NAMALWA (cell line): ENCODE data around the gene FASN.
A peak's percentile ranks its signal among the peaks of the same experiment; 100 is the strongest.

Source experiments
- DNase-seq: peaks from one replicate; pipeline ENCODE4 v3.0.0-alpha.2; 2015; ENCODE audit warnings: low spot score

The FASN gene

DNA sequence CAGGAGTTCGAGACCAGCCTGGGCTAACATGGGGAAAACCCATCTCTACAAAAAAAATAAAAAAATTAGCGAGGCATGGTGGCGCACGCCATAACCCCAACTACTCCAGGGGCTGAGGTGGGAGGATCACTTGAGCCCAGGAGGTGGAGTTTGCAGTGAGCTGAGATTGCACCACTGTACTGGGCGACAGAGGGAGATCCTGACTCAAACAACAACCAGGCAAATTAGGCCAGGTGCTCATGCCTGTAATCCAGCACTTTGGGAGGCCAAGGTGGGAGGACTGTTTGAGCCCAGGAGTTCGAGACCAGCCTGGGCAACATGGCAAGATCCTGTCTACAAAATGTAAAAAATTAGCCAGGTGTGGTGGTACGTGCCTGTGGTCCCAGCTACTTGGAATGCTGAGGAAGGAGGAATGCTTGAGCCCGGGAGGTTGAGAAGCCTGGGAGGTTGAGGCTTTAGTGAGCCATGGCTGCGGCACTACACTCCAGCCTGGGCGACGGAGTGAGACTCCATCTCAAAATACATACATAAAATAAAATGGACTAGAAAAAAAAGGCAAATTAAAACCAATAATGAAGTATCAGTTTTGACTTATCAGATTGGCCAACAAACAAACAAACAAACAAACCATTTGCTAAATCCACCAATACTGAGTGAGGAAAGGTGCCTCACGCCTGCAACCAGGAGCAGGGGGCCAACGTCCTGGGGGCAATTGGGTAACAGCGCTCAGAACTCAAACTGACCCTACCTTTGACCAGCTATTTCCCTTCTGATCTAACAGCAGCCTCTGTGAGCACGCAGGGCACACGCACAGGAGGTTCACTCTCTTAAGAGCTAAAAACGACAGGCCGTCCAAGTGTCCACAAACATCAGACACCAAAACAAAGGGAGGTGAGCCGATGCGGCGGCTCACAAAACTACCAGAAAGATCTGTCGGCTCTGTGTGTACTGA lies 19.4 kb upstream of the FASN start:
- no peak for DNase-seq

DNA sequence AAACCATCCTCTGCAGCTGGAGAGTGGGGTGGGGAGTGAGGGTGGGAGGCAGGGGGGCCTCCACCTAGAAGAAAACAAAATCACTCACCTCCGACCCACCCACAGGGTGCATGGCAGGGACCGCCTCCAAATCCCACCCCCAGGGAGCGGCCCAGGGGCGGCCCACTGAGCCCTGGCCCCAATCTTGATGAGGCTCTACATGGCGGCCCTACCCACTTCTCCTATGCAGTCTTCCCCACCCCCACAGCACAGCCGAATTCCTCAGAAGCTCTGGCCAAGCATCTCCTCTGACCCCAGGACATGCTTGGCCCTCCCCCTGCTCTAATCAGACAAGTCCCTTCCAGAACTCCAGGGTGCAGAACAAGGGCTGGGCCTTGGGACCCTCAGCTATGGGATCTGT lies 18.2 kb upstream of the FASN start:
- no peak for DNase-seq

DNA sequence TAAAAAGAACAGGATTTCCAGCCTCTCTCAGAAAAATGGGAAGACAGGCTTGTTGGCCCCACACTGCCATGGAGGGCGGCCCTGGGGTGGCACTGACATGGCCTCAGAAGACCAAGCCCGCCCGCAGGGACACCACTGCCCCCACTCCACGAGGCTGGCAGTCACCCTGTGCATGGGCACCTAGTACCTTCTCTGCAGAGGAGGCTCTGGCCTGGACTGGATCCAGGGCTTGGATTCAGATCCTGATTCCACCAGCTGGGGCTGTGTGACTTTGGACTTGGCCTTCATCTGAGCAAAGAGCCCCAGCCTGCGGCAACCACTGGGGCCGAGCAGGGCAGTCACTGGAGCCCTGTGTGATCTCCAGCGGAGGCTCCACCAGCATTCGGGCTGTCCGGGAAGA lies 16.8 kb upstream of the FASN start:
- no peak for DNase-seq

DNA sequence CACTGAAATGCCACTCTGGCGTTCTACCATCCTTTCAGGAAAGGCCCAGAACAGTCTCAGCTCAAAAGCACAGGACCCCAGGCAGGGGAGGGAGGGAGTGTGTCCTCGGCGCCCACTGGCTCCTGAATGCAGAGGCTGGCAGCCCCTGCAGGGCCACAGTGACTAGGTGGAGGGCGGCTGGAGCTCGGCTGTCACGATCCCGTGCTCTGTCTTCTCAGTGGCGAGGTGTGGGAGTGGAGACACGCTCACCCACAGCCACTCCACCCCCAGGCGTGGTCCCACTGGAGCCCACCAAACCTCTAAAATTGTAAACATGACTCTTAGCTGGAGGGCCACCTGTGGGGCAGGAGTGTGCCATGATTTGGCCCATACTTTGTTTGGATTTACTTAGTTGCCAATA lies 16.4 kb upstream of the FASN start:
- no peak for DNase-seq

DNA sequence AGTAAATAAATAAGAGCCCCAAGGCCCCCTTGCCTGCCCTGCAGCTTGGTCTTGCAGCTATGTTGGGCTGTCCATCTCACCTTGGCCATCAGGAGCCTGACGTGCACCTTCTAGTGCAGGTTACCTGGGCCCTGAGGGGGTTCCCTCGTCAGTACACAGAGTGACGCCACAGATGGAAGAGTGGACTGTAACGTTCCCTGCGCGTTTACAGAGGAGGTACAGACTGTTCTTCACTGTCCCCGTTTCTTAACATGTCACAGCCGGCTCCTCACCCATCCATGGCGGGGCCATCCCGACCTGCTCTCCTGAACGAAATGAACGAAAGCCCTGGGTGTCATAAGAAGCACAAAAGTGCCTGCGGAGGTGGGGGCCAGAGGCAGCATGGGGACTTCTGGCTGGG lies 15.9 kb upstream of the FASN start:
- no peak for DNase-seq

DNA sequence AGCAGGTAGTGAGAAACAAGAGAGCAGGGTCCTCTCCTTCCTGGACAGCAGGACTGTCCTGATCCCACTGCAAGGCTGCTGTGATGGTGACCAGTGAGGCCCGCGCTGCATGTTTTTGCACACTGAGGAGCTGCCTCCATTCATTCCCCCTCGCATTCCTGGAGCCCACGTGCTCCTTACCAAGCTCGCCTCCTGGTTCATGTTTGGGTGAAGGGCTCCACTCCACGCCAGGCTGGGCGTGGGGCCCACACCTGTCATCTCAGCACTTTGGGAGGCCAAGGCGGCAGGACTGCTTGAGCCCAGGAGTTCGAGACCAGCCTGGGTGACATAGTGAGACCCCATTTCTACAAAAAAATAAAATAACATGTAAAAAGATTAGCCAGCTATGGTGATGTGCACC lies 15.4 kb upstream of the FASN start:
- no peak for DNase-seq

DNA sequence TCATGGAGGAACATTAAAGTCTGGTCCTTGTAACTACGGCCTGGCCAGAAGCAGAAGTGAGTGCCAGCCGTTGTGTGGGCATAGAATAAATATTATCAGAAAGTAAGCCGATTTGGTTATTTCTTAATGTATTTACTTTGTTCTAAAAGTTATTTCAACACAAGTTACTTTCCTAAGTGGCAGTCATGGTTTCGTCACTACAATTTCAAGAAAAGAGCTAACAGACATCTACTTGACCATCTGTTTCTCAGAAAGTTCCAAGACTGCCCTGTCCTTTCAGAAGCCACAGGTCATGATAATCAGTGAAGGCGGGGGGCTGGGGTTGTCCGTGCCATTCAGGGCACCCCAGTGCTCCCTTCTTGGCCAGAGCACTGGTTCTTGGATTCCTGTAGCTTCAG lies 14.9 kb upstream of the FASN start:
- DNase-seq = no peak

DNA sequence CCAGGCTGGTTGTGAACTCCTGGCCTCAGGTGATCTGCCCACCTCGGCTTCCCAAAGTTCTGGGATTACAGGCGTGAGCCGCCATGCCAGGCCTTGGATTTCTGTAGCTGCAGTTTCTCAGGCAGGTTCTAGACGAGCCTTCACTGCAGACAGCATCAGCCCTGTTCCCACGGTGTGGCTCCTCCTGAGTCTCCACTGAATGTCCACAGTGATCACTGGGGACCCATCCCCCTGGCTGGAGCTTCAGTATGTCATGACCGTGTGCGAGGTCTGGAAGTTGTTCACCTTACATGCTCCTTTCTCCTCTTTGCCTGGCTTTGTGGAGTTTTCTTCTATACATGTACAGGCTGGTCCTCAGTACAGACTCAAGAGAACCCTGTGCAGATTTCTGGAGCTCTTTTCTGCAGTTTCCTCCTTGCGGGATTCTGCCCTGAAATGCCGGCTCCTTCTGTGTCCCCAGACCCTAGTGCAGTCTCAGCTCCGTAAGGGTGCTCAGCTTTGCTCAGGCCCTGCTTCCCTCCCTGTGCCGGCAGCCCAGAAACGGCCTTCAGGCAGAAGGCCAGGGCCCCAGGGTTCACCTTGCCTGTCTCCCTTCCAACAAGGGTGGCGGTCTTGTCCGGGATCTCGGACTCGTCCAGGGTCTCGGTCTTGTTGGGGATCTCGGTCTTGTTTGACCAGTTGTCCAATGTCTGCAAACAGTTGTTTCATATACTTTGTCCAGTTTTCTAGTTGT lies 14.3 kb upstream of the FASN start:
- no peak for DNase-seq

DNA sequence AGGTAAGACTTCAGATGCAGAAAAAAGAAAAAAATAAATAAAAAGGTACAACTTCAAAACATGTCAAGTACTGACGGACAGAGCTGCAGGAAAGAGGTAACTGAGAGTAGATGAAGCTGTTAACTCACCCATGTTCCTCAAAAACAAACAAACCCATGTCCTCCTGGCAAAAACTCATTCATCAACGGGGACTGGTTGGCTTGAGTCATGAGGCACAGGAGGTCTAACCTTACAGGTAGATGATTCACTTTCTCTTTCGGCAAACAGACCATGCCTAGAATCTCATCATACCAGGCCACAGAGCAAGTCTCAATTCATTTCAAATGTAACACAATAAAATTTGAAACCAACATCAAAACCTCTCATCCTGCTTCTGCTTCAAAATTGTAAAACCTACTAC lies 12.3 kb upstream of the FASN start:
- no peak for DNase-seq

DNA sequence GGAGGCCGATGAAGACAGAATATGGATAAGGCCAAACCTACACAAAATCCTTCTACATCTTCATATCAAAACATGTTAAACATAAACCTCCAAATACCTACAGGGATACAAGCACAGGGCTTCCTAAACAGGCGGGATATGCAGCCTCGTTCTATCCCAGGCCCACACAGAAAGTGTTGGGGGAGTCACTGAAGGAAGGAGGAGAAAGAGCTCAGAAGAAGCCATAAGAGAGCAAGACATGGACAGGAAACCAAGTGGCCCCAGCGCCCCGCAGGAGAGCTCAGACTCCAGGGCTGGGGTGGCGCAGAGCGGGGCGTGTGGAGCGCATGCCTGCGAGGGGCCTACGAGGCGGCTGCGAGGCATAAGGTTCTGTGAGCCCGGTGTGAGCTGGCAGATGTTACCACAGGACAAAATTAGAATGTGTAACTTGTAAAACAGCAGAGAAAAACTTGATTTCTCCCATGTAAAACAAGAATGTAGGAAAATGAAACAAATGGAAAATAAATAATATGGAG lies 11.0 kb upstream of the FASN start:
- no peak for DNase-seq

DNA sequence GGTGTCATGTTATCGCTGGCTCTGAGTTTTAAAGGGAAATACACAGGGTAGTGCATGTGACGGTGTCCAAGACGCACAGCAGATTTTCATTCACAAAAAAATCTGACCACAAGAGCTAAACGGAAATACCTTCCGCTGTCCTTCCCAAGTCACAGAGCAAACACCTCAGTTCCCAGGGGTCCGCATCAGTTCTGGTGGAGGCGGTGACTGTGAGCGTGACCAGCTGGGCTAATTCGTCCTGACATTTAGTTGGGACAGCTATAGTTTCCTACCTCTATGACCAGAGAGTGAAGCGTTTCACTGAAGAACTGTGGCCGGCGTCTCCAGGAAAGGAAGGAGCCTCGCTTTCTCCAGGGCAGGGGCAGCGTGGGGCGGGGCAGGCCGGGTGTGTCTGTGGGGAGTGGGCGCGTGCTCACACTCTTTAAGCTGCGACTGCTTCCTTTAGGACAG lies 10.5 kb upstream of the FASN start:
- DNase-seq = no peak

DNA sequence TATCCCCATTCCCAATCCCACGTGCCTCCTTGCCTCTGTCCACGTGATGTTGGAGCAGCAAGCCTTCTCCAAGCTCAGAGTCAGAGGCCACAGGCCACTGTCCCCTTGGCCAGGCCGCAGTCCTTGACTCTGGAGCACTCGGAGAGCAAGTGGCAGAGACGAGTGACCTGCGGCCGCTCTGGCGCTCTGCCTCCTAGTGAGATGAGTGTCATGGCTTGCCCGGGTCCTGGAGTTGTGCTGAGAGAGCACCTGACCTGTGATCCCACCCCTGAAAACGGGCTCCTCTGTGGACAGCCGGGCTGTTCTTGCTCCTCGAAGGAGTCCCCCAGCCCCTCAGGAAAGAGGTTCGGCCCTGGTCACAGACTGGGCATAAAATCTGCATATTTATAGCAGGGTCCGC lies 10.0 kb upstream of the FASN start:
- no peak for DNase-seq

DNA sequence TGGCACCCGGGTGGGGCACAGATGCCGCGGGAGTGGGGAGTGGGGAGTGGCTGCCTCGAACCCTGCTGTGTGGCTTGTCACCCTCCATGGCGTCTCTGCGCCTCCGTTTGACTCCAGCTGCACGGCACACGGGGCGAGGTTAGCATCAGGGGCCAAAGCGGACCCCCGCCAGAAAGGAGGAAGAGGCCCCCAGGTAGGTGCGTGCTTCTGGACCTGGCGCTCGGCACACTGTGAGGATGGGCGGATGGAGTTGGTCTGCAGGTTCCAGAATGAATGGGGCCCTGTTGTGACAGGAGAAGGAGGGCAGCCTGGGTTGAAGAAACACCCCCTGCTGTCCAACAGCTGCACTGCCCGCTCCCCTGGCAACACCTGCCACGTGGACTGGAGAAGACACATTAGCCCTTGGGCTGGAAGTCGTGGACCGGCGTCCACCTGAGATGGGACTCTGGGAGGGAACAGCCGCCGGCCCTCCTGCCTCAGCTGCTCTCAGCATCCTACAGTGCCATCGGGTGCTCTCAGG lies 9.4 kb upstream of the FASN start:
- DNase-seq = peak; percentile 38

DNA sequence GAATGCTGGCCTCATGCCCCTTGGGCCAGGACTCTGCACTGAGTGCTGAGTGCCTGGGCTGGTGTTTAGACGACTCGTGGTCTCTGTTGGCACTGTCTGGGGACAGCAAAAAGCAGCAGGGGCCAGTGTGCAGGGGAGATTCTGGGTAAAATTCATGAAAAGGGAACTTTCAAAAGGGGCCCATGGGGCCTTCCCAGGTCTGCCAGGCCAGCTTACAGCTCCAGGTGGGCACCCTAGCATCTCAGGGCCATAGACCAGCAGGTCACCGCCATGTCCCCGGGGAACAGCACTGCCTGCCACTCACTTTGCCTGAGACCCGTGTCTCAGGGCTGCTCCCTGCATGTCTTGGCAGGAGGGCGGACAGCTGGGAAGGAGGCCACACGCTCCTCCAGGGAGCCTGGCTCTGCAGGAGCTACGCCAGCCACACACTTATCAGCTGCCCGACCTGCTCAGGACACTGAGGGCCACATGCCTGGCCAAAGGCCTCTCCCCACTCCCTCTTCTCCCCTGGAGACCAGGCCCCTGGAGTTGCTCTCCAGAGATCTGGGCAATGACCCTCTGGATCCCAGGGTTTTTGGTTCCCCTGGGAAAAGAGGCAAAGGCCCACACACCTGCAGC lies 8.8 kb upstream of the FASN start:
- no peak for DNase-seq

DNA sequence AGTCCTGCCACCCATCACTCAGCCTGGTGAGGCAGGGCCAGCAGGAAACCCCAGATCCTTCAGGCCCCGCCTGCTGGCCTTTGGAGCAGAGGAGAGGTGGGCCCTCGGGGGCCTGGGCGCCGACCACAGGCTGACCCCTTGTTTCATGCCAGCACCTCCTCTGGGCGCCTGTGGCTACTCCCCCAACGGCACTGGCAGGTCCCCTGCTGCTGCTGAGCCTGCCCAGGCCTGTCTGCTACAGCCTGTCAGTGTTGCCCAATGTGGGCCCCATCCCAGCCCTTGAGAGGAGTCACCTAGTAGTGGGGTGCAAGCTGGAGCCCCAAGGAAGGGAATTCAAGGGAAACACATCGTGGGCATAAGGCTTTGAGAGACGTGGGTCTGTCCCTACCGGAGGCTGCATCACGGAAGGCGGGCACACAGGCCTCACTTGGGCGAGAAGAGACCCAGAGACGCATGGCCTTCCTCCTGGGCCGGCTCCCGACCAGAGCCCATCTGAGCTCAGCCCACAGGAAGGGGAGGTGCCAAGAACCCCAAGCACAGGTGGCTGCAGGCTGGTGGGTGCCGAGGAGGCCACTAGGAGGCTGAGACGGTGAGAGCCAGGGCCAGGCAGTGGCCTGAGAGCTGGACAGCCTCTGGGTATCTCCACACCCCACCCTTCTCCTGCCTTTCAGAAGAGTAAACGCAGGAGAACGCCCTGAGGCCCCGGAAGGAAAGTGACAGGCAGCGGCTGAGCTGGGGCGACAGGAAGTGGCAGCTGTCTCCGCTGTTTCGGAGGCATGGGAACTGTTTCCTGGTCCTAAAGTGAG lies 8.0 kb upstream of the FASN start:
- peak; percentile 79 for DNase-seq

DNA sequence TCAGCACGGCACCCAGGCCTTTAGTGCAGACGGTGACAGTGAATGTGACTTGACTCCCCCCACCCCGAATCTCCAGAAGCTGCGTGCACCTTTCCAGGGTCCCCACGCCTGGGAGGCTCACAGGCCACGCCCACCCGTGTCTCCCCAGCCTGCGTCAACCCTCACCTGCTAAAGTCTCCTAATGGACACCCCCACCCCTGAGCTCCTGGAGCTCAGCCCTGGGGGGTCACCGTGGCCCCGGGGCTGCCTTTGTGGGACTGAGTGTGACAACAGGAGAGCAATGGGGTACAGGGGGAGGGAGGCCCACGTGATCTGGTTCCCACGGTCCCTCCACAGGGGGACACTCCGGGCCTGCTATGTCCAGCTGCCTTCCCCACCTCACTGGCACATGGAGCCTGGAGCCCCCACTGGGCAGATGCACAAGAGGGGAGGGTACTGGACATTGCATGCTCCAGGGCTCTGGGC lies 7.4 kb upstream of the FASN start:
- DNase-seq = no peak

DNA sequence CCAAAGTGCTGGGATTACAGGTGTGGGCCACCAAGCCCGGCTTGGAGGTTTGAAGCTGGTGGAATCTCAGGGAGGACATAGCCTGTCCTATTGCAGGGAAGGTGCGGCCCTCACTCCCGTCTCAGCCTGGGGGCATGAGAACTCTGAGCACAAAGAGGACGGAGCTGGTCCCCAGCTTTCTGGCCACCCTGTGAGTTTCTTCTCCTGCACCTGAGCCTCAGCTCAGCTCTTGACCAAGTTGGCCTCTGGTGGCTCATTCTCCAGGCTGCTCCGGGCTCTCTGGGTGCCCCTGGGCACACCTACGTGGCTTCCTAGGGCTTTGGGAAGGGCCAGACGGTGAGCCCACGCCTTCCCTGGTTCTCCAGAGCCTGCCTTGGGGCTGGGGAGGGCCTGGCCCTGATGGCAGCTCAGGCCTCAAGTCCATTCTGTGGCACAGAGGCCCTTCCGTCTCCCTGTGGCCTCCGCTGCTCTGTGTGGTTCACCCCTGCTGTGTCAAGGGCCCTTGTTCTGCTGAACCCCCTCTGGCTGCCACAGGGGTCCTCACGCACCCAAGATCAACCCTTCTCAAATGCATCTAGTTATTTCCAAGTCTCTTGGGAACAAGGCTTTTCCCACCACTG lies 6.9 kb upstream of the FASN start:
- no peak for DNase-seq

DNA sequence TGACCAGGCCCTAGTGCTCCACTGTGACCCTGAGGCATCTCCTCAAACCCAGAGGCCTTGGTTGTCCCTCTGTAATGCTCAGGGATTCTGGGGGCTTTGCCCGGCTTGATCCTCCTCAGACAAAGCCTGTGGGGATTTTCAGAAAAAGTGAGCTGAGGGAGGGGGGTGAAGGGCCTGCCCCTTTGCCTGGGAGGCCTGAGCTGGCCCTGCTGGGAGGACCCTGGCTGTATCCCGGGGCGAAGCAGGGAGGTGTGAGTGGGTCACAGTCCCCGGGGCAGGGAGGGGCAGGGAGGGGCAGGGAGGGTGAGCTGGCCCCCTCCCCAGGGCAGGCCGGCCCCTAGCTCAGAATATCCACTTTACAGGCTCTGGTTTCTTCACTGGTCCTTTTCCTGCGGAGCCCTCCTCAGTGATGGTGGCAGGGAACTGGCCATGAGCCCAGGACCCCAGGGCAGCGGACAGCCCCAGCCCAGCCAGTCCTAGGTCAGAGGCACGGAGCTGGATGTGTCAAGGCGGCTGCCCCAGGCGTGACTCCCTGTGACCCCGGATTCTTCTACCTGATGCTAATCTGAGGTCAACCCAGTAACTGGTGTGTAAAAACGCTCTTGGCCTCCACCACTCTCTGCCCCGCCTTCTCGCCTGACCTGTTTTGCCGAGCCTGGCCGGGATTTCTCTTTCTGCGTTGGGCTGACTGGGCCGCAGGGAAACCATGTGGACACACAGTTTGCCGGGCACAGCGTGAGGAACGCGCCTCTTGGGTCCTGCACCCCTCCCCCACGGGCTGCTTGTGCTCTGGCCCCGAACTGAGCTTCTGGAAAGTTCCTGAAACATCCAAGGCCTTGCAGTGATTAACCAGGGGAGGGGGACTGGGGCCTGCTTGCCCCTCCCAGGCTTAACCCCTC lies 5.8 kb upstream of the FASN start:
- no peak for DNase-seq

DNA sequence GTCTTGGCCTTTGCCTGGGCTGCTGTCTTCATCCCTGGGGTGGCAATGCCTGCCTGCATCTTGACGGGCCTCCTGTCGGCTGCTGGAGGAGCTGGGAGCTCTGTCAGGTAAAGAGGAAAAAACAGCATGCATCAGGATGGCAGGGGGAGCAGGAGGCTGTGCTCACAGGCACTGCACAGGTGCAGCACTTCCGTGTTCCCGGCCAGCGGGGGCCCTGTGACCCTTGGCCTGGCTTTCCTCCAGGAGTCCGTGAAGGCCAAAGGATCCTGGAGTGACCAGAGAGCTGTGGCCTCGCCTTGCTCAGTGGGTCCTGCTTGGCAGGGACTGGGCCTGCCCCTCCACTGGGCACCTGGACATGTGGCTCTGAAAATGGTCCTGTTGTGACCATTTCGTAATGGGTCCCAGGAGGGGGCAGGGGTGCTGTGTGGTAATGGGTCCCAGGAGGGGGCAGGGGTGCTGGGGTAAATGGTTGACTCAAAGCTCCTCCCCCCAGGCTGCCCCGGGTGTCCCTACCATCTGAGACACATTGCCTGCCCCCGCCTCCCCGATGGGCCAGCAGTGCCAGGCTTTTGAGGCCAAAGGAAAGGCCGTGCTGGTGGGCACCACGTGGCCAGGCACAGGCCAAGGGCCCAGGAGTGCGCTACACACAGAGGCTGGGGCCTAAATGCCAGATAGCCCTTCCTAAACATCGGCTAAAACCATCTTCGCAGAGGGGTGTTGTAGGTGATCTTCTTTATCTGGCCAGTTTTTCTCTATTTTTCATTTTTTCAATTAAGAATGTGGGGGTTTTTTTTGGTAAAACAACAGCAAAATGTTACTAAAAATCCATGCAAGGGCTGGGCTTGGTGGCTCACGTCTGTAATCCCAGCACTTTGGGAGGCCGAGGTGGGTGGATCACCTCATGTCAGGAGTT lies 4.0 kb upstream of the FASN start:
- no peak for DNase-seq
